Measurements from ENCODE around the gene PILRA.
"Not testable (repeated sequence)": the region's sequence is repeated elsewhere in the genome, so short reads cannot be mapped to it uniquely, and the experiment has no call there.

DNA sequence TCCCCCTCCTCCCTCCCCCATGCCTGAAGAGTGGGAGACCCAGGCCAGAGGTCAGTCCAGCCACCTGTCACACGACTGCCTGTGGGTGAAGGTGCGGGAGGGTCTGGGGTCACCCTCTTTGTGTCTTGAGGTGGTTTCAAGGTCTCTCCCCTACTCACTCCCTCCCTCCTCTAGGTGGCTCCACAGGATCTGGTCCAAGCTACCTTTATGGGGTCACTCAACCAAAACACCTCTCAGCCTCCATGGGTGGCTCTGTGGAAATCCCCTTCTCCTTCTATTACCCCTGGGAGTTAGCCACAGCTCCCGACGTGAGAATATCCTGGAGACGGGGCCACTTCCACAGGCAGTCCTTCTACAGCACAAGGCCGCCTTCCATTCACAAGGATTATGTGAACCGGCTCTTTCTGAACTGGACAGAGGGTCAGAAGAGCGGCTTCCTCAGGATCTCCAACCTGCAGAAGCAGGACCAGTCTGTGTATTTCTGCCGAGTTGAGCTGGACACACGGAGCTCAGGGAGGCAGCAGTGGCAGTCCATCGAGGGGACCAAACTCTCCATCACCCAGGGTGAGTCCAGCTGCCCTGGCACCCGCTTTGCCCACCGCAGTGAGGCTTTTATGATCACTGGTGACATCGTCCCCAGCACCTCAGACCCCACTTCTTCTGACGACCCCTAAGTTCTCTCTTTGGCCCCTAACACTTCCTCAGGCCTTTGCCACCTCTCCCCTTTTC lies 747 bp downstream of the PILRA start:
- TF ChIP-seq POLR2A (IDR thresholded peaks at IDR 0.05) = not testable (repeated sequence)
- TF ChIP-seq, protein P1, sequence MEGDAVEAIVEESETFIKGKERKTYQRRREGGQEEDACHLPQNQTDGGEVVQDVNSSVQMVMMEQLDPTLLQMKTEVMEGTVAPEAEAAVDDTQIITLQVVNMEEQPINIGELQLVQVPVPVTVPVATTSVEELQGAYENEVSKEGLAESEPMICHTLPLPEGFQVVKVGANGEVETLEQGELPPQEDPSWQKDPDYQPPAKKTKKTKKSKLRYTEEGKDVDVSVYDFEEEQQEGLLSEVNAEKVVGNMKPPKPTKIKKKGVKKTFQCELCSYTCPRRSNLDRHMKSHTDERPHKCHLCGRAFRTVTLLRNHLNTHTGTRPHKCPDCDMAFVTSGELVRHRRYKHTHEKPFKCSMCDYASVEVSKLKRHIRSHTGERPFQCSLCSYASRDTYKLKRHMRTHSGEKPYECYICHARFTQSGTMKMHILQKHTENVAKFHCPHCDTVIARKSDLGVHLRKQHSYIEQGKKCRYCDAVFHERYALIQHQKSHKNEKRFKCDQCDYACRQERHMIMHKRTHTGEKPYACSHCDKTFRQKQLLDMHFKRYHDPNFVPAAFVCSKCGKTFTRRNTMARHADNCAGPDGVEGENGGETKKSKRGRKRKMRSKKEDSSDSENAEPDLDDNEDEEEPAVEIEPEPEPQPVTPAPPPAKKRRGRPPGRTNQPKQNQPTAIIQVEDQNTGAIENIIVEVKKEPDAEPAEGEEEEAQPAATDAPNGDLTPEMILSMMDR (IDR thresholded peaks at IDR 0.05) = not testable (repeated sequence)
